Activated CD8-positive, alpha-beta memory T cell treated with anti-CD3 and anti-CD28 coated beads, Interleukin-2, amount 50 U/mL, for 48 hours (primary cell): ENCODE results near the gene PRMT7.
A peak's percentile ranks its signal among the peaks of the same experiment; 100 is the strongest.

Experiments
- DNase-seq: peaks from one replicate; pipeline ENCODE4 v3.0.0-alpha.2; 2020

Gene PRMT7

DNA sequence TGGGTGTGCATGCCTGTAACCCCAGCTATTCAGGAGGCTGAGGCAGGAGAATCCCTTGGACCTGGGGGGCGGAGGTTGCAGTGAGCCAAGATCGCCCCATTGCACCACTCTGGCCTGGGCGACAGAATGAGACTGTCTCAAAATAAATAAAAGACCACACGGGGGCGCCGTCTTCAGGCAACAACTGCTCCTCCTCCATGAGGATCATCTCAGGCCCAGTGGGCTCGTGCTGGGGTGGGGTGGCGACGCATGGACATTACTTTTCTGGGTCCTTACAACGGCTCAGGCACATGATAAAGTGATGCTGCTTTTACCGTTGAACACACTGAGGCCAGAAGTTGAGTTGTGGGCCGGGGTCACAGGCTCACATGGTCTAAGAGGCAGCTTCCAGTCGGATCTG lies 56.2 kb downstream of the PRMT7 start:
- peak; percentile 78 for DNase-seq

DNA sequence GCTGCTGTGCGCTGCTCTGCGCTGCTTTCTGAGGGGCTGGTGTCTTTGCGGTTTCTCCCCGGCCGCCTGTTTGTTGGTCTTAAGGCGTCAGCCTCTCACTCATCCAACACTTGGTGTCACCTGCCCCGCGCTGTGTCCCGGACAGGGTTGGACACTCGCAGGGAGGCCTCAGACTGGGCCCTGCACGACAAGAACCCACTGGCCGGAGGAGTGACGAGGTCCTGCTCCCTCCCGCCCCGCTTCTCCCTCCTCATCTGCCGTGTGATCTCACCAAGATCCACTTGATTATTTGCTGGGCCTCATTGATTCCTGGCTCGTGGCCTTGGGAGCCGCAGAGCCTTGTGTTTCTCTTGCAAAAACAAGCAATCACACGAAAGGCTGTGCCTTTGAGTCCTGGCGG lies 56.6 kb downstream of the PRMT7 start:
- DNase-seq, result no peak

DNA sequence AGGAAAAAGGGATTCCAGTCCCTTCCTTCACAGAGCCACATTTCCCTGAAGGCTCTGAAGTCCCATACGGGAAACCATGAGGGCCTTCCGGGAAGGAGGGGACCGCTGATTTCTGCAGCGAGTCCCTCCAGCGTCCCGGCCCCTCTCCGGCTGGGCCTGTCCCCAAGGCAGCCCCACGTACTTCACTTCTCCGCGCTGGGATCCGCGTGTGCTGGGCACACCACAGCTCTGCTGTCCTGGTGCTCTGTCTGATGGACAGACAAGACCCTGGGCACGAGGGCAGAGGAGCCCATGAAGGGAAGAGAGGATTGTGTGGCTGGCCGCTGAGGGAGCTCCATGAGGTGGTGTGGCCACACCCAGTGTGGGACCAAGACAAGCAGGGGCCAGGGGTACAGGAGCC lies 57.1 kb downstream of the PRMT7 start:
- DNase-seq, result no peak

DNA sequence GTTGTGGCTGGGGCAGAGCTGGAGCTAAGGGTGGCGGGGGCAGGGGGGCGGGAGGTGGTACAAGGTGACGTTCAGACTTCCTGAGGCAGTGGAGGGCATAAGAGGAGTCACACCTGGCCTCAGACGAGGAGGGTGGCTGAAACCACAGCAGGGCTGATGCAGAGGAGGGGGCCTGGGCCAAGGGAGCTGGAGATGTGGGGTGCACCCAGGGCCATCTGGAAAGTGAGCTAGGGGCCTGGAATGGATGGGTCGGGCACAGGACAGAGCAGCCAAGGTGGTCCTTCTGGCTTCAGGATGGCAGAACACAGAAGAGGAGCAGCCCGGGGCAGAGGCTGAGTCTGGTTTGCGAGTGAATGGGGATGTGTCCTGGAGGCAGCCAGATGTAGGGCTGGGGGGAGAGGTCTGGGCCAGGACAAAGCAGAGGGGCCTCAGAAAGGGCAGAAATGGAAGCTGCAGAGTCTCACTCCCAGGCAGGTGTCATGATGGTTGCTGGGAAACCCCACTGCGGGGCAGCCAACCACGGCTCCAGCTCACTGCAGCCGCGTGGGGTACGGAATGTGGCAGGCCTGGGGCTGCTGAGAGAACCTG lies 57.6 kb downstream of the PRMT7 start:
- DNase-seq, result no peak

DNA sequence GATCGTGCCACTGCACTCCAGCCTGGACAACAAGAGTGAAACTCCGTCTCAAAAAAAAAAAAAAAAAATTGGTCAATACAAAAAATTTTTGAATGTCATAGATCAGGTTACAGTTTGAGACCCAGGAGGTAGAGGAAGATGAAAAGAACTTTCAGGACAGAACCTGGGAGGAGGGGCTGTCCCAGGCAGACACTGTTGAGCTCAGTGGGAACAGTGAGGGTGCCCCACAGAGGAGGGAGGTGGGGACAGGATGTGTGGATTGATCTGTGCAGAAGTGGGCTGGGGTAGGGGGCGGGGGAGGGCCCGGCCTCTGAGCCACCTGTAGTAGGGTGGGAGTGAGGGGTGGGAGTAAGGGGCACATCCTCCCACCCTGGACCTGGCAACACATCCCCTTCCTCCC lies 58.3 kb downstream of the PRMT7 start:
- no peak for DNase-seq

DNA sequence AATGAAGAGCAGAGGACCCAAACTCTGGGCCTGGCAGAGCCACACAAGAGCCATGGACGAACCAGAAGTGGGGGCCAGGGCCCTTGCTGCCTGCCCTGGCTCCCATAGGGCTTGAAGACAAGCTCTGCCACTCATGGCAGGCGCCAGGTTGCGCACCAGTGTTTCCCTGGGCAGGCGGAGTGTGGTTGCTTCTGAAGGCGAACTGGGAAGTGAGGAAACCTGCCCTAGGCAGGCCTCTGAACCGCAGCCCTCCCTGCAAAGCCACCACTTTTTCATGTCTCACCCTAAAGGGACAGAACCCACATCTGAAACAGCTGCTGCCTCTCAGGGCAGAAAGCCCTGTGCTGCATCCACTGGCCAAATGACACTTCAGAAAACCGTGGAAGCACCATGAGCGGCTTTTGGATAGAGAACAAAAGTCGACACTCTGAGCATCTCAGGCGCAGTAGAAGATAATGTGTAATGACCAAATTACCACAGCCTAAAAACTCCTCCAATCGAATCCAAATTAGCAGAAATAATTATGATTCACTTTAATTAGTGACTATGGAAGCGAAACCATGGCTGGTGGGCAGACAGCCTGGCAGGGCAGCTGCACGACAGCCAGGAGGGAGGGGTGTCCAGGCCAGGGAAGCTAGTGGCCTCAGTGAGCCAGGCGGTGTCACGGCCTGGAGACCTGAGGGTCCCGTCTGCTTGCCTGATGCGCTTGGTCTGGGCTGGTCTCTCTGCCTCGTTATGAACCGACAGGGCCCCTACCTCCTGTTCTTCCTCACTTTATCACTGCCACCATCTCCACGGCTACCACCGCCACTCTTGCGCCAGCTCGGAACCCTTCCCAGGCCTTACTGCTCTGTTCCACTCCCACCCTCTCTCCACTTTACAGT lies 59.1 kb downstream of the PRMT7 start:
- no peak for DNase-seq

DNA sequence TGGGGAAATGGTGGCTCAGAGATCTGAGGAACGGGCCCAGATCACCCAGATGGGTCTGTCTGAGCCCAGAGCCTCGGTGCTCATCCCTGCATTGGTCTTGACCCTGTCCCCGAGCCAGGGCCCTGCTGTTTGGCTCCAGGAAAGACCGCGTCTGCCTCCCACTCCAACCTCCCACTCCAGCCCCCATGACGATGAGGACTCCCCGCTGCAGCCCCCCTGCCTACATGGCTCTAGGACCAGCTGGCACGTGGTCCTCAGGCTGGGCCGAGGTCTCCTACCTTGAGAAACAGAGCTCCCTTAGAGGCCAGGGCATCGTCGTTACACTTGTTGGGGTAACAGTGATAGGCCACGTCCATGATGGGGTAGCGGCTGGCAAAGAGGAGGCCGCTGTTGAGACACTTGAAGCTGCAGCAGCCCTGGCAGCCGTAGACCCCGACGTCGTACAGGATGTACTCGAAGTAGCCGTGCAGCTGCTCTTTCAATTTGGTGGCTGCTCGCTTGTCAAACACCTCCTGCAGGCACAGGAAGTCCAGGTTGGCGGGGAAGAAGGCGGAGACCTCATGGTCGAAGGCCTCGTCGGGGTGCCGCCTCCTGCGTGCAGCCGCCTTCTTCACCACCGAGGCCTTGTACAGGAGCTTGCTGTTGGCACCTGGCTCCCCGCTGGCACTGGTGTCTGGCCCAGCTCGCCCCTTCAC lies 59.9 kb downstream of the PRMT7 start:
- DNase-seq, result no peak

DNA sequence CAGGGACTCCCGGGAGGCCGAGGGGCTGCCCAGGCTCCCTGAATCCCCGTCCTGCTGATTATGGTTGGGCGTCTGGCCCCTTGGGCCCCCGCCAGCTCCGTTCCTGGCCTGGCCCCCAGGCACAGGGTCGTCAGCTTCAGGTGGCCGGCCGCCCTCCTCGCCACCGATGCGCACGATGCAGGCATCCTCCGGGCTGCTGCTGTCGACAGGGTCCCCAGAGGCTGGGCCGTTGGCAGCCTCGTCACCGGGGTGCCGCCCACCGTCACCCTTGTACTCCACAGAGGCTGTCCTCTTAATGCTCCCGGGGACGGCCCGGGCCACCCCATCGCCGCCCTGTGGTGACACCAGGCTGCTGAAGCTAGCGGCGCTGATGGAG lies 60.4 kb downstream of the PRMT7 start:
- no peak for DNase-seq

DNA sequence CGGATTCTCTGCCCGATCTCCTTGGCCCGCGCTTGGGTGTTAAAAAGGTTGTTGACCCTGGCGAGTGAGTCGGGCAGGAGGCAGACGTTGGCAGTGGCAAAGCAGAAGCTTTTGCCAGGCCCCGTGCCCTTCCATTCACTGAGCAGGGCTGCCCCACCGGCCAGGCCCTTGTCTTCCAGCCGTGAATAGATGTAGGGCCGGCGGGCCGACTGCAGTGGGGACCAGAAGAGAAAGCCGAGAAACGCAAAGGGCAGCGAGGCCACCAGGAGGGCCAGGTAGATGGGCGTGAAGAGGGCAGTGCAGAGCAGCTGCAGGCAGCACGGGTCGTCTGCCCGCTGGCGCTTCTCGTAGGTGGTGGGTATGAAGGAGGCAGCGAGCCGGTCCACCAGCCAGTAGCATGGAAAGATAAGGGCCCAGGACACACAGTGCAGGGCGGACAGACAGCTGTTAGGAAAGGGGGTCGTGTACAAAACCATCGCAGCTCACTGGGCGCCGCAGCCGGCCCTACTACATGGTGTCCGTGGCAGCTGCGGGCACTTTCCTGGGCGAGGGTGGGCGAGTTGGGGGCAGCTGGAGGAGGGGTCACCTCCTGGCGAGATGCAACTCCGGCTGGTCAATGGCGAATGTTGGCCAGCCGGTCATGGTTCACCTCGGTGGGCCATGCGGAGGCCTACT lies 61.0 kb downstream of the PRMT7 start:
- no peak for DNase-seq

DNA sequence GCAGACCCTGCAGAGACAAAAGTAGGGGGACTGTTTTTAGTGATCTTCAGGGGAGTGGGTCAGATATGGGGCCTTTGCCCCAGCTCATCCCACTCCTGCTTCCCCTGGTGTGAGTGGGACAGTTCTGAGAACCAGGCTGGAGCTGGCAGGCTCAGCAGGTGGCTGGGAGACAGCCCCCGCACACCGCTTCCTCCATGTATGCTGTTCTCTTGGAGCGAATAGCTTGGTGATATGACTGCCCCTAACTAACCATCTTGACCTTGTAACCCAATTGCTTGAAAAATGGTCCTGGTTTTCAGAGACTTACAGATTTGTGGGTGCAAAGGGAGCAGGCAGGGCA lies 61.5 kb downstream of the PRMT7 start:
- no peak for DNase-seq

DNA sequence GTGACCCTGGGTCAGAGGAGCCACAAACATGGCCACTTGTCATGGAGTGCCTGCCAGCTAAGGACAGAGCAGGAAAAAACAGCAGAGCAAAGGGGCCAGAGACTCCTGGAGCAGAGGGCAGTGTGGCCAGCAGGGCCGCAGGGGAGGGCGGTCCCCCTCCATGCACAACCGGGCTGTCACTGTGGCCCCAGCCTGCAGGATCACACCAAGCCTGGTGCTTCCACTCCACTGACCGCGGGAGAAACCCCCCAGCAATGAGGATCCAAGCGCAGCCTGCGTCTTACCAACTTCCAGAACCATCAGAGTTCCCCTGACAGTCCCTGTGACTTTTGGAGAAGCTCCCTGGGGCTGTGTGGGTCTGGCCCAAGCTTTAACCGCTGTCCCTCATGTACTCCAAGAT lies 62.0 kb downstream of the PRMT7 start:
- DNase-seq, result no peak

DNA sequence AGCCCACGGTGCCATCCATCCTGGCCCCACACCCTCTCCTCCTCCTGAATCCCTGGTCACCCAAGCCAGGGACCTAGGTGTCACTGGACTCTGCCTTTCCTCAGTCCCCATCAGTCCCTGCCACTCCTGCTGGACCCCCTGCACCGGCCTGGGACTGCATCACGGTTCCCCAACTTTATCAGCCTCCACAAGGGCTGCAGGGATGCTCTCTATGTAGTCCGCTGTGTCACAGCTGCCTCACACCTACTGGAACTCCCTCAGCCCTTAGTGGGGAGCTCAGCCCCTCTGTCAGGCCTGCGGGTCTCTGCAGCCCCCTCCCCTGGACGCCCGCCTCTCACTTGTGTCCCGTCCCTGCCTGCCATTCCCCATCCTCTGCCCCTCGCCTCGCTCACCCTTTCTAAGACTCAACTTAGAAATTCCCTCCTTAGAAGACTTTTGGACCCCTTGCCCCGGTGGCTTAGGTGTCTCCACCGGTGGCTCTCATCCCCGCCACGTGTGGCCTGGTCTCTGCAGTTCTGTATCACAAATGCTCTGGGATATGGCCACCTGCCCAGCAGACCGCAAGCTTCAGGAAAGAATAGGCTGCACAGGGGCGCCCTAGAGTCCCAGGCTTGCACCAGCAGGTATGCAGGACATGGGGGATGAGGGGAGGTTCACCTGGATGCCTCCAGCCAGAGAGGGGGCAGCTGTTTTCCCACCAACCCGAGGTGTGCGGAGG lies 62.9 kb downstream of the PRMT7 start:
- no peak for DNase-seq

DNA sequence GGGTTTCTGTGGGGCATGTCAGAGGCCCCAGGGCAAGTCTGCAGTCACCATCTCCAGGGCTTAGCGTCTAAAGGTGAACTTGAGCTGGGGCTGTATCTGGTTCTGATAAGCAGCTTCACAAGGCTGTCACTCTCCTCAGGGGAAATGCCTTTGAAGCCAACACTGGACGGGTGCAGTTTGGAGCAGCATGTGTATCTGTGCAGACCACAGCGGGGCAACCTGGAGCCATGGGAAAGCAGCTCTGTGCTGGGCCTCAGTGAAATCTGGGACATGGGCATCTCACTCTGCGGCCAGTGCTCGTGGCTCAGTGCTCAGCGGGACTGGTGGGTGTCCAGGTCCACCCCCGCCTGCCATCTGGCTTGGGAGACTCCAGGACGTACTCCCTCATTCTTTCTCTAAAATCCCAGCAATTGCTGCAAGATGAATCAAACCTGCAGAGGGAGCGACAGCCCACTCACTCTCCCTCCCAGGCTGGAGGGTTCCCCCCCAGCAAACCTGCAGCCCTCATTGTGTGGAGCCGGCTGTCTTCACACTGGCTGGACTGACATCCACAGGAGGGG lies 63.5 kb downstream of the PRMT7 start:
- no peak for DNase-seq

DNA sequence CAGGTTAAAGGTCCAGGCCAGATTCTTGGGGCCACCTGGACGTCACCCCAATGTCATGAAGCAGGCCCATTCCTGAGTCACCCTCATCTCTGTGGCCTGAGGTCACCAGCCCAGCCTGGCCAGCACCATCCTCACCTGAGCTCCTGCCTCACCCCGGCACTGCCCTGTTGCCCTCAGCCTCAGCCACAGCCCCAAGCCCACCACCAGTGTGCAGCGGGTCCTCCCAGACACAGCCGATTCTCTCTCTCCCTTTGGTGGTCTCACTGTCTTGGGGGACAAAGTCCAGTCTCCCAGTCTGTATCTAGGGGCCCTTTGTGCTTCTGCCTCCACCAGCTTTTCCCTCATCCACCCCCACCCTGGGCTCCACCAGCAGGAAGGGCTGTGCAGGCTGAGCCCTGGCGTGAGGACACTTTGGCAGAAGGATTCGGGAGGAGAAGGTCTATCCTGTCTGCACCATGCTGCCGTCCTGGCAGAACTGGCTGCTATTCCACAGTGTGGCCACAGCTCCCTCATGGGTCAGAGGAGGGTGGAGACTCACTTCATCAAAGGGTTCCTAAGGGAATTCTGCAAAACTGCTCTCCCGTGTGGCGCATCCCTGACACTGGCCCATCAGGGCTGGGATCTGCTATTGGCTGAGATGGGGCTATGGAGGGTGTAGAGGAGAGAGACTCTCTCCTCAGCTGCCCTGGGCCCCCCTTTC lies 64.3 kb downstream of the PRMT7 start:
- no peak for DNase-seq

DNA sequence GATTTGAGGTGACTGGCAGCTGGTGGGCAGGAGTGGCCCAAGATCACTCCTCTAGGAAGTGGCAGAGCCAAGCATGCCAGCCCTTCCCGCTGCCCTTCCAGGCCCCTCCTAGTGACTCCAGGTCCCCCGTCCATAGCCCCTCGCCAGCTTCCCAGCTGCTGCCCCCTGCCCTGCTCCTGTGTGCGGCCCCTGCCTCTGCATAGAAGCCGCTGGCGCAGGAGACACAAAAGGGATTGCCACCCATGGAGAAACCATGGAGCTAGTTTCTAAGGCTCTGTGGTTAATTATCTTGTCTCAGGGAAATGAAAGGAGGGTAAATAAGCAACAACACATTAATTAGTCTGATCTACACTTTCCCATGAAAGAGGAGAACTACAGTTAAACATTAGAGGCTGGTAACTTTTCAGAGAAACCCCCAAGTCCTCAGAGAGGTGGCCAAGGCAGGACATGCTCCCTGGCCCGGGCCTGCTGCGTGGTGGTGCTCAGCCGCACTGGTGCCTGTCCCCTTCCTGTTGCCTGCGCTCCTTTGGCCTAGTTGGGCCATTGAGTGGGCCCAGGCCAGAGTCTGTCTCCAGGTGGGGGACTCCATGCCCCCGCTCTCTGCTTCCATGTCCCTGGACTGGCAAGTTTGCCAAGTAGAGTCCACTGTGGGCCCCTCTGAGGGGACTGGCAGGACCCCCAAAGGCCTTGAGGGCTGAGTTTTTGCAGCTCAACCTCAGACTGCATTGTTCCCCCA lies 65.2 kb downstream of the PRMT7 start:
- DNase-seq, result no peak

DNA sequence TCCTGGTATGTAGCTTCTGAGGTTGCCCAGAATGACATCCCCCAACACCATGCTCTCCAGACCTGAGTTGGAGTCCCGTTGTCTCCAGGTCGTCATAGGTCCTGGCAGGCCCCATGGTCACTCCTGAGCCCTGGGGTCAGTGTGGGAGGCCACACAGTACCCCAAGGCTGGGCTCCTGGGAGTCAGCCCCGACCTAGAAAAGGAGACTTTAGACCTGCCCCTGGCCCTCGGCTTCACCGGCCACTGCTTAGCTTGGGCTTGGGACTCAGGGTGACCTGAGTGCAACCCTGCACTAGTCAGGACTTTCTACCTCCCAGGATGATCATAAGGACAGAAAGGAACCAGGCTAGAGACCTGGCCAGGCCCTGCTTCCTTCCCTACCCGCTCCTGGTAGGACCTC lies 65.8 kb downstream of the PRMT7 start:
- DNase-seq, result no peak

DNA sequence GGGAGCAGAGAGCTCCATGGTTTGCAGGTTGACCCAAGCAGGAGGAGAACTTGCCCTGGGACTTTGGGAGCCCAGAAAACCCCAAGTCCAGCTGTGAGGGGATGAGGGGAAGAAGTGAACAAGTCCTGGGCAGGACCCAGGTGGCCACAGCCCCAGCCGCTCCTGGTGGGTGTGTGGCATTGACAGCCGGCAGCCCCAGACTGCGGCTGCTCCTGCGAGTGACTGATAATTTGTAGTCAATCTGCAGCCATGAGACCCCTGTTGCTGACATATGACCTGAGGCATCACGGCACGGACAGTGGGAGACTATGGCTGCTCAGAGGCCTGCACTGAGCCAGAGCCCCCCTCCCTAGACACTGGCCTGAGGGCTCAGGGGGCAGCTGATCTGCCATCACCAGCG lies 66.4 kb downstream of the PRMT7 start:
- no peak for DNase-seq

DNA sequence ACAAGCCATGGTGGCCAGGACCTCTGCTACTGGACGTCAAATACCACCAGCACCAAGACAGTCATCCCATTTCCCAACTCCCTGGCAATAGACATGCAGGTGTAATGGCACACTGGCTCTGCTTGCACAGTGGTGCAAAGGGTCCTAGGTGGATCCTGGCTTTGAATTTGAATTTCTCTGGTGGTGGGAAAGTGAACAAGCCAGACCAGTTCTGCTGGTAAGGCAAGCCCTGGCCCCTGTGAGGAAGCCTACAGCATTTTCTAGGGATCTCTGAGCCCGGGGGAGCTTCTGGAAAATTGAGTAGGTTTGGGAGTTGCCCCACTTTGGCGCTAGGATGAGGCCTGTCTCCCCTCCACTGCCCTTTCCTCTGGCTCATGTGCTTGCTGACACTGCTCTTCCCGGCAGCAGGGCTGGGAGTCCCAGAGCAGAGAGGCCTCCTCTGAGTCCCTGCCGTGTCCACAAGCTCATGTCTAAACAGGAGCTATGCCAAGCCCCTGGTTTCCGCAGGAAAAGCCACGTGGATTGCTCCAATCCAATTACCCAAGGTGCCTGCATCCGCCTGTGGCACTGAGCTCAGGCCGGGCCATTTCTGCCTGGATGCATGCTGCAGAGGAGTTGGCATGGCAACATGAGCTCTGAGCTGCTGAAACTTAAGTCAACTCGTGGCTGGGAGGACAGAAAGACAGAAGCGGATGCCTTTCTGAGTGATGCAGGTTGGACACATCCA lies 67.0 kb downstream of the PRMT7 start:
- DNase-seq, result no peak

DNA sequence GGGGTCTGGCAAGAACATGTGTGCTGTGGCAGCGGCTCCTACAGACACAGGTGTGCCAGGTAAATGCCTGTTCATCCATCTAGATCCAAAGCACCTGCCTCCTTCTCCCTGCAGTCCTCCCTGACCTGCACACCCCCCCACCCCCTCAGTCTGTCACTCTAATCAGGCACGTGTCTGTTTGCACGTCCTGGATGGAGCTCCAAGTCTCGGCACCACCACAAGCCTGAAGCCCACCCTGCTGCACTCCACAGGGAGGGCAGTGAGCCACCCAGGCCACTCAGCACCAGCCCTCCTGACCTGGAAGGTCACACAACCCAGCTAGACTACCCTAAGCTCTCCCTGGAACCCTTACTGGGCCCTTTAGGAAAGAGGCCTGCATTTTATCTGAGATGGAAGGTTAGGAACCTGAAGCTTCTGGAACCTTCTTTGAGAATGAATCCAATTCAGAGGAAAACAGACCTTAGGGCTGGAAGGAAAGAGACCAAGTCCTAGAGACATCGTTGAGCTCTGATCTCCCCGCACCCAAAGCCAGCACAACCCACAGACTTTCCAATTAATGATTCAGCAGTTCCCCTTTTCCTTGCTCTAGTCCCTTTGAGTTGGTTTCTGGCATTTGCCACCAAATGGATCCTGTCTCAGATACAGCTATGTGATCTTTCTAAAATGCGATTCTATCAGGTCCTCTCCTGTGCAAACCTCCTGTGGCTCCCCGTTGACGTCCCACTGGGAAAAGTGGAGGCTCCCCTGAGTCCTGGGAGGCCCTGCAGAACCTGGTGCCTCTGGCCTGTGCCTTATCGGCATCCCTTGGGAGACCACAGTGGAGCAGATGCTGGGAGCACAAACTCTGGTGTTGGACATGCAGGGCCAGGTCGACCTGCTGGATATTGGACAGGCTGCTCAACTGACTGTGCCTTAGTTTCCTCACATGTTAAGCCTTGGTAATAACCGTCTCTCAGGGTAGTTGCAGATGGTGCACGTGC lies 67.9 kb downstream of the PRMT7 start:
- DNase-seq, result no peak
